NCI-H345 treated with DMSO at 0.1 percent for 48 hours (cell line): ENCODE data around the gene CACUL1.
"Not testable (repeated sequence)": the region's sequence is repeated elsewhere in the genome, so short reads cannot be mapped to it uniquely, and the experiment has no call there.

ENCODE experiments used
- DNase-seq: peaks from one replicate; lab custom pipeline; 2025; ENCODE audit not compliant: unreplicated experiment; lab: John Stamatoyannopoulos, UW

The CACUL1 gene

DNA sequence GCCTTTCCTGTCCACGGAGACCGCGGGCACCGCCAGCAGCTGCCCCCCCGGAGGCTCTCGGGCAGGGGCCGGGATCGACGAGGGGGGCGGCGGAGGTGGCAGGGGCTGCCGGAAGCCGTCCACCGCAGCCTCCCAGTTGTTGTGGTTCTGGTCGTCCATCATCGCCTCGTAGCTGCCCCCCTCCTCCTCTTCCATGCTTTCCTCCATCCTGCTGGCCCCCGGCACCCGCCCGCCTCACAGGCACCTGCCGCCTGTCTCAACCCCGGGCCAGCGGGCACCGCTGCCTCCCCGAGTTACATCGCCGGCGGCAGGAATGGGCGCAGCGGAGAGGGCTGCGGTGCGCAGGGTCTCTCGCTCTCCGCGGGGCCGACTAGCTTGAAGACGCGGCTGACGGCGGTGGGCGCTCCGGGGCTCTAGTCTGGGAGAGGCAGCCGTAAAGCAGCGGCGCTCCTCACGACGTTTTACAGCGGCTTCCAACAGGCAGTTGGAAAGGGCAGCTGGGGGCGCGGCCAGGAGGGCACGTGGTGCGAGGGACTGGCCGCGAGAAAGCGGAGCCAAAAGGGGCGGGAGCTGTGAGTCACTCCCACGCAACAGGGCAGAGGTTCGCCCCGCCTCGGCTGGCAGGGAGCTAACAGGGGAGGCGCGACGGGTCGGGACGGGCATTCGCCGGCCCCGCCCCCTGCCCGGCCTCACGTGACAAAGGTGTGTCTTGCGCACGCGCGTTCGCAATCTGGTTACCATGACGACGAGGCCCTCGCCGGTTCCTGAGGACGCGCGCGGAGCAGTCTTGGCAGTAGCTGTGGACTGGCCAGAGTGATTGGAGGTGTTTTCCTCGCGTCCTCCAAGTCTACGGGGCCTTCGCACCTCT is at the start of gene CACUL1:
Gene CACUL1, minus strand, starts transcription at position 415 of the 868 bp plus-strand sequence. Its CDS starts 208 bp downstream, at position 207.
- DNase-seq = peak; percentile 89

DNA sequence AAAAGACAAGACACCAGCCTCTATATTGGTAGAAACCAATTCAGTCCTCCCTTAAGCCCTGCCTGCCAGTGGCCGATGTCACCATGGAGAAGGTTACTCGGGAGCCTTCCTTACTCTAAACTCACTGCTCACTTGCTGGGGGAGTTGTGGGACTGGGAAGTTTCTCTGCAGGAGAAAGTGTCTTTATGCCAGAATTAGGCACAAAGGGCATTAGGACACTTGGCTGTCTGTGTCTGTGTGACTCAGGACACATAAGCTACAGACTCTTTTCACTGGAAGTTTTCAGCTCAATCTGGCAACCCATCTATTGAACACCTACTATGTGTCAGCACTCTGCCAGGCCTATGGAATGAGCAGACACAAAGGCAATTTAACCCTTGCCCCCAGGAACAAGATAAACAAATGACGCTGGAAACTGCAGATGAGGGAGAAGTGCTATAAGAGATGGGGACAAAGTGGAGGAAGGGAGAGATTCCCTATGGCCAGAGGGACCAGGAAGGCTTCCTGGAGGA is 49.5 kb upstream of the CACUL1 start:
- DNase-seq = no peak

DNA sequence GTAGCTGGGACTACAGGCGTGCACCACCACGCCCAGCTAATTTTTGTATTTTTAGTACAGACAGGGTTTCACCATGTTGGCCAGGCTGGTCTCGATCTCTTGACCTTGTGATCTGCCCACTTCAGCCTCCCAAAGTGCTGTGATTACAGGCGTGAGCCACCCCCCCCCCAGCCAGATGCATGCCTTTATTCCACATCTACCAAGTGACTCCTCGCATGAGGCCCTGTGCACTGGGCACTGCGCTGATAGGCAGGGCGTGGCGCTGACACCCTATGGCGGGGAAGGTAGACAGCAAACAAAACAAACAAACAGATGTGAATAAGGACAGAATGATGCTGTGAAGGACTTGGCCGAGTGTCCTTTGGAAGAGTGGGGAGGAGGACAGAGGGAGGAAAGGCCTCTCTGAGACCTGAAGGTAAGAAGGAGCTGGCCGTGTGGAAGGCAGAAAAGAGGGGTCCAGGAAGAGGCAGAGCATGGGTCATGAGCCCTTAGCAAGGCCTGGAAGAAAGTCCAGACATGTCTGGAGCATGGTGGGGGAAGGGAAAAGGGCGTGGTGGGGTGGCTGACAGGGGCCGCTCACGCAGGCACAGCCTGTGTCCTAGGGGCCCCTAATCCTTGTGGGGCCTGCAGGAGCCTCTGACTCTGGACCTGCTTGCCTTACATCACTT is 47.5 kb upstream of the CACUL1 start:
- no peak for DNase-seq

DNA sequence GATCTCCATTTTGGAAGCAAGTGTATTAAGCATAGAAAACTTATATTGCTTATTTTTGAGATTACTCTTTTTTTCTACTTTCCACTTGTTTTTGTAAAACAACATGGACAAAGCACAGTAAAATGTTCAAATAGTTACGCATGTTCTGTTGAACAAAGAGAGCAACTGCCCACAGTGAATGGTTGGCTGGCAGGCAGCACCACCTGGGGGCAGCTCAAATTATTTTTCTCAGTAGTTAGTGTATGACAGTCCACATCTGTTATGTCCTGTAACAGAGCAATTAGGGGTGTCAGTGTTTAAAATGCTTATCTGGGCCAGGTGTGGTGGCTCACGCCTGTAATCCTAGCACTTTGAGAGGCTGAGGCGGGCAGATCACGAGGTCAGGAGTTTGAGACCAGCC is 46.1 kb upstream of the CACUL1 start:
- DNase-seq = no peak

DNA sequence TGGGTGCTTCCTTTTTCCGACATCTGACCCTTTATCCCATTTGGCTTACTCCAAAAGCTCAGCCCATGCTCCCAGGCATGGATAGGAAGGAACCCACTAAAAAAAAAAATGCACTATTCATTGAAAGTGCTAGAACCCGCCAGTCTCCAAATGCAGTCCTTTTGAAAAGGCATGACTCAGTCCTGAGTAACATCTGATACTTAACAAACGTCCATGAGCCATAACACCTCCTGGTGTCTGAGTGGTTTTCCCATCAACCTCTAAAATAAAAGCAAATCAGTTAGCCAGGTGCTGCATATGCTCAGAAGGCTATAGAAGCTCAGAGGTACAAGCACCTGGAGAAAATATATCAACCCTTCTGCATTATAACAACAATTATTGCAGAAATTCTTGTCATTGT is 45.0 kb upstream of the CACUL1 start:
- no peak for DNase-seq

DNA sequence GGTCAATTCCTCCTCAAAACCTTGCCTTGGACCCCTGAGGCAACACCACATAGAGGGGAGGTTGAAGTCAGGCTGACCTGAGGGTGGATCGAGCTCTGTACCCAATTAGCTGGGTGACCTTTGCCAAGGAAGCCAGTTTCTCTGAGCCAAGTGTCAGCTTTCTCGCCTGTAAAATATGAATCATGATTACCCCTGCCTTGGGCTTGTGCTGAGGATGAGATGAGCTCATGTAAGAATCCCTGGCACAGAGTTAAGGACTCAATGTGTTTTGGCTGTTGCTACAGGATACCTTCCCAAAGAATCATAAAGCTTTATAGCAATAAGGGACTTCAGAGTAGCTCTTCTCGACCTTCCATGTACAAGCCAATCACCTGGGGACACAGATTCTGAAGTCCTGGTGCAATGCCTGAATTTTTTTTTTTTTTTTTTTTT is 43.5 kb upstream of the CACUL1 start:
- no peak for DNase-seq

DNA sequence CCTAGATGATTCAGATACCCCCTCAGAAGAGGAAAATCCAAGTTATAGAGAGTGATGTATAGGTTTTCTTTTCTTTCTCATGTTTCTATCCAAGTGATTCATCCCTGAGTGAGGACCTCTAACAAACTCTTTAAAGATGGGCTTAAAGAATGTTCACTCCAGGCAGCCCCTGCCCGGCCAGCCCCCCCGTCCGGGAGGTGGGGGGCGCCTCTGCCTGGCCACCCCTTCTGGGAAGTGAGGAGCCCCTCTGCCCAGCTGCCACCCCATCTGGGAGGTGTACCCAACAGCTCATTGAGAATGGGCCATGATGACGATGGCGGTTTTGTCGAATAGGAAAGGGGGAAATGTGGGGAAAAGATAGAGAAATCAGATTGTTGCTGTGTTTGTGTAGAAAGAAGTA is 40.2 kb upstream of the CACUL1 start:
- not testable (repeated sequence) for DNase-seq

DNA sequence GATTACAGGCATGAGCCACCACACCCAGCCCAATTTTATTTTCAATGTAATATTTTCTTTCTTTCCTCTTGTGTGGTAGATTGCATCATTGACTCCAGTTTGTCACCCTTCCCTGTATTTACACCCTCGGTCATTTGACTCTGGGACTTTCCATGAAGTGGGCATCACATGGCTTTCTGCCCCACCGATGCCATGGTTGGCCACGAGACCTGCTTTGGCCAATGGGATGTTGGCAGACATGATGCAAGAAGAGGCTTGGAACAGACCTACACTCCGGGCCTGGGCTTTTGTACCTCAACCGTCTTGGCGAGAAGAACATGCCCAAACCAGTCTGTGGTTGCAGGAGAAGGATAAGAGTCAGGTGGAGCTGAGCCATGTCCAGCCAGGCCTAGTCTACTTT is 38.8 kb upstream of the CACUL1 start:
- DNase-seq = no peak

DNA sequence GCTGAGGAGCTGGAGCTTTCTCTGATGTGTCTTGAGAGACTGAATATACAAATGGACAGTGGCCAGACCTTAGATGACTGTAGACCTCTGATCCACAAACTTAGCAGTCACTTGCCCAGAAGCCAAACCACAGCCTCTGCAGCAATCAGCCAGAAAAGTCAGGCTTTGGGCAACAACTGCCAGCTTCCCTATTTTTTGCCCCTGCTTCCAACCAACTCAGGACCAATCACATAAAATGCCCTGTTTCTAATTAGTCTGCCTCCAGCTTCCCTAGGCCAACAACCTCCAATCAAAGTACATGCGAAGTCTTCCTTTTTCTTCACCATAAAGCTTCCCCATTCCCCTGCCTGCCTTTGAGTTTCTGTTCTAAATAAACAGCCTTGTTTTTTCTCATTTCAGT is 37.8 kb upstream of the CACUL1 start:
- no peak for DNase-seq

DNA sequence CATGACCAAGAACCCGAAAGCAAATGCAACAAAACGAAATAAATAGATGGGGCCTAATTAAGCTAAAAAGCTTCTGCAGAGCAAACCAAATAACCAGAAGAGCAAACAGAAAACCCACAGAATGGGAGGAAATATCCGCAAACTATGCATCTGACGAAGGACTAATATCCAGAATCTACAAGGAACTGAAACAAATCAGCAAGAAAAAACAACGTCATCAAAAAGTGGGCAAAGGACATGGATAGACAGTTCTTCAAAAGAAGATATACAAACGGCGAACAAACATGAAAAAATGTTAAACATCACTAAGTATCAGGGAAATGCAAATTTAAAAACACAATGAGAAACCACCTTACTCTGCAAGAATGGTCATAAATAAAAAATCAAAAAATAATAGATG is 35.3 kb upstream of the CACUL1 start:
- no peak for DNase-seq

DNA sequence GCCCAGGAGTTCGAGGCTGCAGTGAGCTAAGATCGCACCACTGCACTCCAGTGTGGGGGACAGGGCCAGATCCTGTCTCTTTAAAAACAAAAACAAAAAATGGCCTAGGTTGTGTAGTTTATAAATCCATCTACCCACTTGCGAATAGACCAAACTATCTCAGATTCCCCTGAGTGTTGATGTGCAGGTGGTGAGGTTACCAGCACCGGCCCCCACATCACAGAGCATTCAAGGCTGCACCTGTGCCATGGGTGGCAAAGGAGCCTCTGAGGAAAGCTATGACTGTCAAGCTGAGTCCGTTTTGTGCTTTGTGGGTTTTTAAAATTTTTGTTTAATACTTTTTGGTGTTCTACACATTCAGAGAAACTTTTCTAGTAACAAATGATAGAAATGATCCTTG is 30.8 kb upstream of the CACUL1 start:
- no peak for DNase-seq

DNA sequence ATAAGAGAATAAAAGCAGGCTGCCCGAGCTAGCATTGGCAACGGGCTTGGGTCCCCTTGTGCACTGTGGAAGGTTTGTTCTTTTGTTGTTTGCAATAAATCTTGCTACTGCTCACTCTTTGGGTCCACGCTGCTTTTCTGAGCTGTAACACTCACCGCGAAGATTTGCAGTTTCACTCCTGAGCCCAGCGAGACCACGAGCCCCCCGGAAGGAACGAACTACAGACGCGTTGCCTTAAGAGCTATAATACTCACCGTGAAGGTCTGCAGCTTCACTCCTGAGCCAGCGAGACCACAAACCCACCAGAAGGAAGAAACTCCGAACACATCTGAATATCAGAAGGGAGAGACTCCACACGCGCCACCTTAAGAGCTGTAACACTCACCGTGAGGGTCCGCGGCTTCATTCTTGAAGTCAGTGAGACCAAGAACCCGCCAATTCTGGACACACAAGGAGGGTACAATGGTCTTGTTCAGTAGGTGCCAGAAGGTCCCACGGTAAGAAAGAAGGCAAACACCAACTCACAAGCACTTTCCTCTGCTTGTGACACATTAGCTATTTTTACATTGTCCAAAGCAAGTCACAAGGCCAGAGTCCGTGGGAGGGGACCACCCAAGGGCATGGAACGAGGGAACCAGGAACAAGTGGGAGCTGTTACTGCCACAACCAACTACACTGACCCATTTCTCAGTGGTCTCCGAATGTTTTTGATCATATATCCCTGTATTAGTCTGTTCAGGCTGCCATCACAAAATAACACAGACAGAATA is 29.2 kb upstream of the CACUL1 start:
- DNase-seq = no peak

DNA sequence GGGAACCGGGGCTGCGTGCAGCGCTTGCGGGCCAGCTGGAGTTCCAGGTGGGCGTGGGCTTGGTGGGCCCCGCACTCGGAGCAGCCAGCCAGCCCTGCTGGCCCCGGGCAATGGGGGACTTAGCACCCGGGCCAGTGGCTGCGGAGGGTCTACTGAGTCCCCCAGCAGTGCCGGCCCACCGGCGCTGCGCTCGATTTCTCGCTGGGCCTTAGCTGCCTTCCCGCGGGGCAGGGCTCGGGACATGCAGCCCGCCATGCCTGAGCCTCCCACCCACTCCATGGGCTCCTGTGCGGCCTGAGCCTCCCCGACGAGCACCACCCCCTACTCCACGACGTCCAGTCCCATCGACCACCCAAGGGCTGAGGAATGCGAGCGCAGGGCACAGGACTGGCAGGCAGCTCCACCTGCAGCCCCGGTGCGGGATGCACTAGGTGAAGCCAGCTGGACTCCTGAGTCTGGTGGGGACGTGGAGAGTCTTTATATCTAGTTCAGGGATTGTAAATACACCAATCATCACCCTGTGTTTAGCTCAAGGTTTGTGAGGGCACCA is 28.2 kb upstream of the CACUL1 start:
- DNase-seq = not testable (repeated sequence)

DNA sequence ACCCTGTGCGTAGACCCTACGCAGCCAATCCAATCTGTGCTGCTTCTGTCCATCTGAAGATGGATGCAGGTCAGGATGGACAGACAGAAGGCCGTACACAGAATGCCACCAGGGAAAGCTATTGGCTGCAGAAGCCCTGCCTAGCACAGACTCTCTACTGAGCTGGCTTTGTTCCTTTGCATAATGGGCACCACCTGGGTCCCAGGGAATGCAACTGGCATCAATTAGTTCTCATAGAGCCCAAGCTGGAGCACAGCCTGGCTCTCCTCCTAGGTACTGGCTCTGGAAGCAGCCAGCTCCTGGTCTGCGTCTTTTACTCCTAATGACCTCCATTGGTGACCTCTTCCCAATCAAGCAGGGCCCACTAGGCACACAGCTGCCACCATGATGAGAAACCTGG is 26.8 kb upstream of the CACUL1 start:
- DNase-seq = no peak

DNA sequence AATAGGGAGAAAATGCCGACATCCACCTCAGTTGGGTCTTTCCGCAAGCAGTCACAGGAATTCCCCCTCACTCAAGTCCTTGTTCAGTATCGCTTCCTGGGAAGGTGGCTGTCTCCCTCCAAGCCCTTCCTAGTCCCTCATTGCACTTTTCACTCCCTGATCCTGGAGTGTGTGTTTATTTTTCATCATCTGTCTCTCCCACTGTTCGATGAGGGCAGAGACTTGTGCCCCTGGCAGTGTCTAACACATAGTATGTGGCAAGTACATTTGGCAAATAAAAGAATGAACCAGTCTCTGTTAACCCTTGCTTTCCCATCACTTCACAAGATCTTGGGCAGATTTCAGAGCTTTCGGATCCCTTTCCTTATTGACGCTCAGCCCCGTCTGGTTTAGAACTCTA is 24.0 kb upstream of the CACUL1 start:
- no peak for DNase-seq

DNA sequence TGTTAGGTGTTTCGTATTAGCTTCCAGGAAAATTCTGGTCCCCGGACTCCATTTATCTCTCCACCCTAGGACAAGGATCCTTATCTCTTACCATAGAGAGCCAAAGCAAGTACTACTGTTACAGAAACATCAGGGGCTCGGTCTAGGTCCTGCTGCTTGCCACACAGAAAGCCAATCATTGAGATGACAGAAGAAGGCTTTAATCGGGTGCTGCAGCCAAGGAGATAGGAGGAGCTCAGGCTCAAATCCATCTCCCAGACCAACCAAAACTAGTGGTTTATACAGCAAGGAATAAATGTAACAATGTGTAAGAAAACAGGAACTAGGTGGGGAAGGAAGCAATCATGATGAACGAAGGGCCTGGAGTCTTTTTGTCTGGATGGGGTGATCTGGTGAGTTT is 22.2 kb upstream of the CACUL1 start:
- DNase-seq = no peak

DNA sequence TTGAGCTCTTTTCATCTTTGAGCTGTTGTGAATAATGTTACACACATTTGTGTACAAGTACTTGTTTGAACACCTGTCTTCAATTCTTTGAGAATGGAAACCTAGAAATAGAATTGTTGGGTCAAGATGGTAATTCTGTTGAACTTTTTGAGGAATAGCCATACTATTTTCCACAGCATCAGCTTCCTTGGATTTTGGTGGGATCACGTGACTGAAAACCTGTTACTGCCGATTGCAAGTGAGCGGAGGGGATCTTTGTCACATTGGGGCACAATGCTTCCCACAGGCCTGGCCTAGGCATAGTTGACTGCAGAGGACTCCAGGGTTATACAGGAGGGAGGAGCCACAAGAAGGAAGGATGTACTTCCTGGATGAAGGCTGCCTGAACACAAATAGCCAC is 21.3 kb upstream of the CACUL1 start:
- no peak for DNase-seq

DNA sequence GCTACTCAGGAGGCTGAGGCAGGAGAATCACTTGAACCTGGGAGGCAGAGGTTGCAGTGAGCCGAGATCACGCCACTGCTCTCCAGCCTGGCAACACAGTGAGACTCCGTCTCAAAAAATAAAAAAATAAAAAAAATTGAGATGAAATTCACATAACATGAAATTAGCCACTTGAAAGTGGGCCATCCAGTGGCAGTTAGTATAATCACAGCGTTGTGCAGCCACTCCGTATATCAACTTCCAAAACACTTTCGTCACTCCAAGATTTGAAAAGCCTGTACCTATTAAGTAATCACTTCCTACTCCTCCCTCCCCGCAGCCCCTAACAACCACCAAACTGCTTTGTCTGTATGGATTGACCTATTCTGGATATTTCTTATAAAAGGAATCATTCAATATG is 20.7 kb upstream of the CACUL1 start:
- DNase-seq = no peak

DNA sequence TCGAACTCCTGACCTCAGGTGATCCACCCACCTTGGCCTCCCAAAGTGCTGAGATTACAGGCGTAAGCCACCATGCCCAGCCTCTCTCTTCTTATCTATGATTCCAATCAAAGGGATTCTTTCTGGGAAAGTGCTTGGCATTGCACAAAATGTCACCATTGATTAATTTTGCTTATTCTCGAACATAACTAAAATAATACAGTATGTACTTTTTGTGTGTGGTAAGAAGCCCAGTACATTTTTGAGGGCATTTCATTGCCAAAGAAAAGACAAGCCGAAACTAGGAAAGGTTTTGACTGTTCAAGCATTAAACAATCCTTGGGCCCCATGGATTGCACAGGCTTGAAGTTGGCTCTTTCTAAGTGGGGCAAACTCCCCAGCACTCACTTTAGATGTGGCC is 18.3 kb upstream of the CACUL1 start:
- DNase-seq = no peak

DNA sequence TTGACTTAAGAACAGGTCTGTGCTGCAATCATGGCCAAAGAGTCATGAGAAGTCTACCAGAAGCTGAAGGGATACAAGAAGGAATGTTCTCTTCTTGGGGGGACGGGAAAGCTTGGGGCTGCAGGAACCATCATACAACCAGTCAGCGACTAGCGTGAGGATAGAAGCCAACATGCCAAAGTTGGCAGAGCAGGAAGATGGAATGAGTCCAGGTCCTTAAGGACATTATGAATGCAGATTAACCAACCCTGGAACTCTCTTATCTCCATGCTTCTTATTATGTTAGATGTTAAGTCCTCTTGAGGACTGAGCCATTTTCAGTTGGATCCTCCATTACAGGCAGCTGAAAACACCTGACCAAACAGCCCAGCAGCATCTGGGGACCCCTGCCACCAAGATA is 17.2 kb upstream of the CACUL1 start:
- no peak for DNase-seq

DNA sequence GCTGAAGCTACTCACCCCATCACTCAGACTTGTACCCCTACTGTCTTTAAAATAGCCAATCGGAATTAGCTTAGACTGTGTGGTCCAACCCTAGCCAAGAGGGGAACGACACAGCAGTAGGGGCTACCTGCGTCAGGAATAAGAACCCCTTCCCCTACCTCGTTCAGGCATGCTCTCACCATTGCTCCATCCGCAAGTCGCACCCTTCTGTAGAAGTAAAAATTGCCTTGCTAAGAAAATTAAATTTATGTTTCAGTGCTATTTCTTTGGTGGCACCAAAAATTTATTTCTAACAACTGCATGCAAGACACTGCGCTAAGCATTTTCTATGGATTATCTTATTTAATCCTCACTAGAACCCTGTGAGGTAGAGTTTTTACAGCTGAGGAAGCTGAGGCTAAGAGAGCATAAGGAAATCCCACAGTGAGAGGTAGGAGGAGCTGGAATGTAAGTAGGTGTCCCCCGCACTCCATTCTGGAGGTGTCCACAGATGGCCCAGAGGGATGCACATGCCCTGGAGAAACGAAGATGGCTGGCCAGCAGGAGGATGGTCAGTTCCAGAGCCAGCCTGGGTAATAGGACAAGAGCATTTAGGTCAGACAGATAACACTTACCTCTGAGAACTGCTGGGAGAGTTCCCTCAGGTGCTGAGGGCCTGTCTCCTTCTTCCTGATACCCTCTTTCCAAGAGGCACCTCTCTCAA is 15.3 kb upstream of the CACUL1 start:
- DNase-seq = no peak
